Spleen (tissue), 11 donors: Measurements from ENCODE around the gene ACP6. TPM values are rescaled to one million over a fixed set of nuclear protein-coding genes. Genes with fewer than 3 reads are reported as not detected.

Experiments
- DNase-seq: peaks from one replicate; pipeline ENCODE4 v3.0.0-alpha.2; 2020
- H3K27ac ChIP-seq, 8 donors: fragments of 200-600 bp; sonication (generic) in 7 of 8; 1 replicate in 4 of 8; 2 replicates in 4 of 8; pipeline versions ENCODE4 v1.5.0 to v1.8.0; 2016 to 2021; ENCODE audit warnings: inconsistent platforms in 4 of 8, mild to moderate bottlenecking in 4 of 8, moderate library complexity in 1 of 8
- H3K27me3 ChIP-seq, 7 donors: fragments of 200-600 bp; sonication (generic) in 6 of 7; replicated peaks in 1 of 7; 1 replicate in 4 of 7; 2 replicates in 3 of 7; pipeline versions ENCODE4 v1.5.0 to v1.8.0; 2016 to 2021; ENCODE audit warnings: inconsistent platforms in 3 of 7, mild to moderate bottlenecking in 1 of 7
- H3K36me3 ChIP-seq, 6 donors: fragments of 200-600 bp; sonication (generic) in 5 of 6; 1 replicate in 4 of 6; 2 replicates in 2 of 6; pipeline versions ENCODE4 v1.5.0 to v1.8.0; 2016 to 2021; ENCODE audit warnings: inconsistent platforms in 2 of 6
- H3K4me1 ChIP-seq, 6 donors: fragments of 200-600 bp; sonication (generic) in 5 of 6; 1 replicate in 3 of 6; 2 replicates in 3 of 6; pipeline versions ENCODE4 v1.5.0 to v1.8.0; 2016 to 2021; ENCODE audit warnings: inconsistent platforms in 3 of 6
- H3K4me3 ChIP-seq, 8 donors: fragments of 200-600 bp; sonication (generic) in 7 of 8; 1 replicate in 4 of 8; 2 replicates in 4 of 8; pipeline versions ENCODE4 v1.5.0 to v1.8.0; 2016 to 2021; ENCODE audit warnings: inconsistent platforms in 4 of 8, mild to moderate bottlenecking in 4 of 8, moderate library complexity in 2 of 8
- H3K9me3 ChIP-seq, 8 donors: fragments of 200-600 bp; sonication (generic) in 7 of 8; 1 replicate in 4 of 8; 2 replicates in 4 of 8; pipeline versions ENCODE4 v1.5.0 to v1.8.0; 2016 to 2021; ENCODE audit warnings: inconsistent platforms in 4 of 8
- POLR2A ChIP-seq, 3 donors: fragments of 450-650 bp; IDR thresholded peaks; one replicate each; pipeline ENCODE4 v1.5.1; 2017; ENCODE audit warnings: antibody characterized with exemption in 3 of 3, mild to moderate bottlenecking in 1 of 3
- POLR2AphosphoS5 ChIP-seq, 3 donors: sonication (generic); formaldehyde crosslinking; IDR thresholded peaks; one replicate each; pipeline ENCODE4 v1.5.1; 2017; ENCODE audit warnings: antibody characterized with exemption in 3 of 3
- WGBS, 5 donors: extraction: QIAGEN DNeasy Blood & Tissue Kit in 3 of 5; methylation state at CpG; one replicate each; pipeline versions ENCODE4 v1.1.5 to v1.1.7; 2013 to 2018; 5-methylcytosine and 5-hydroxymethylcytosine counted together
- intact Hi-C: fragments of 100-400 bp; cut with DNase I; formaldehyde crosslinking; loops from one replicate; pipeline ENCODE4 v1.15.0; 2023; ENCODE audit warnings: low total_unique reads
- polyA plus RNA-seq, 3 donors: library from polyadenylated mRNA; stranded (reverse); fragments of 200-250 nt; gene quantifications; one replicate each; pipeline ENCODE4 v1.2.1, GENCODE V29; 2013
- total RNA-seq, 7 donors: library from RNA; depleted of rRNA in 3 of 7; stranded (reverse); fragments of >200 nt in 3 of 7; fragmentation: NEBNext Ultra II Directional in 4 of 7; extraction: Animal tissue kit (Norgen Biotek cat#: 25700) in 4 of 7; gene quantifications; one replicate each; pipeline versions ENCODE4 v1.1.0 to v1.2.1, GENCODE V29; 2016 to 2021
- TF ChIP-seq, protein P1 (sequence below), 11 experiments: fragments of 200-600 bp in 7 of 11; fragments of 450-650 bp in 4 of 11; sonication (generic) in 4 of 11; IDR thresholded peaks in 8 of 11; conservative IDR thresholded peaks in 3 of 11; 1 replicate in 7 of 11; 2 replicates in 4 of 11; pipeline versions ENCODE4 v1.4.0 to v1.8.0; 2016 to 2021; ENCODE audit warnings: antibody characterized with exemption in 11 of 11, inconsistent platforms in 4 of 11, mild to moderate bottlenecking in 1 of 11
- donor health status: healthy with polysubstance abuse.
- donor health status: DM: no; HTN: no; CAD: no; lungs with moderate emphysema.
- donor health status: DM: no; HTN: no; CAD: no.
- donor health status: Bipolar disorder and iron deficiency.
- donor health status: healthy.
- donor health status: DM: no; HTN: no; CAD: no.
- donor health status: DM: yes; HTN: yes; CAD: no.

ACP6 gene
- total and polyA plus RNA-seq, 10 donors, result 7.1 to 18.8 (median 9.3) TPM

DNA sequence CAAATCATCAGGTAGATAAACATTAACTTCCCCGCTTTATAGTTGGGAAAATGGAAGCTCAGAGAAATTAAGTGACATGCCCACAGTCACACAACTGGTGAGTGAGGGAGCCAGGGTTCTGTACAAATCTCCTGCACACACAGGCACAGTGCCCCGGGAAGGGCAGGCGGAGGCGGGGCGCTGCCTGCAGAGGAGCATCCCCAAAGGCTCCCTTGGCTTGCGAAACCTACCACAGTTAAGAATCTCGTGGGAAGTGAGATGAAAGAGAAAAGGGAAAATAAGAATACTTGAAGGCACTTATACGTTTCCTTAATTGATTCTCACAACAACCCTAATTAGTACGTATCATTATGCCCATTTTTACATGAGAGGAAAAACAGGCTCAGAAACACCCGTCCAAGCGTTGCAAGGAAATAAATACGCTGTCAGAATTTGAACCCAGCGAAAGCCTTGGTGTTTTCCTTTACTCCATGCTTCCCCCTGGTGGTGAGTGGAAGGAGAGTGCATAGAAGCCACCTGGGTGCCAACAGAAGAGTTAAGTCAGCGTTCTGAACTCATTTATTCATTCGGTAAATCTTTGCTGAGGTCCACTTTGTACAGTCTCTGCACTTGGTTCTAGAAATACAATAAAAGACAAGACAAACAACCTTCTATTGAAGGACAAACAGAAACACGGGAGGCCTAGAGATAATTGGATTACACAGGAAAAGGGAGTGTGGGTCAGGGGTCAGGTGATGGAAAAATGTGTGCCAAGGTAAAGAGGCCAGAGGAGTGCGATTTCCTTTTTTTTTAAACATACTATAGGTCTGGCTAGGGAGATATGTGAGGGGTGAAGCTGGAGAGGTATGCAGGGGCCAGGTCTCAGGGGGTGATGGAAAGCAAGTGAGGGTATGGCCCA lies 28.4 kb downstream of the ACP6 start:
- TF ChIP-seq POLR2A (IDR thresholded peaks at IDR 0.05), result no peak
- TF ChIP-seq, protein P1, sequence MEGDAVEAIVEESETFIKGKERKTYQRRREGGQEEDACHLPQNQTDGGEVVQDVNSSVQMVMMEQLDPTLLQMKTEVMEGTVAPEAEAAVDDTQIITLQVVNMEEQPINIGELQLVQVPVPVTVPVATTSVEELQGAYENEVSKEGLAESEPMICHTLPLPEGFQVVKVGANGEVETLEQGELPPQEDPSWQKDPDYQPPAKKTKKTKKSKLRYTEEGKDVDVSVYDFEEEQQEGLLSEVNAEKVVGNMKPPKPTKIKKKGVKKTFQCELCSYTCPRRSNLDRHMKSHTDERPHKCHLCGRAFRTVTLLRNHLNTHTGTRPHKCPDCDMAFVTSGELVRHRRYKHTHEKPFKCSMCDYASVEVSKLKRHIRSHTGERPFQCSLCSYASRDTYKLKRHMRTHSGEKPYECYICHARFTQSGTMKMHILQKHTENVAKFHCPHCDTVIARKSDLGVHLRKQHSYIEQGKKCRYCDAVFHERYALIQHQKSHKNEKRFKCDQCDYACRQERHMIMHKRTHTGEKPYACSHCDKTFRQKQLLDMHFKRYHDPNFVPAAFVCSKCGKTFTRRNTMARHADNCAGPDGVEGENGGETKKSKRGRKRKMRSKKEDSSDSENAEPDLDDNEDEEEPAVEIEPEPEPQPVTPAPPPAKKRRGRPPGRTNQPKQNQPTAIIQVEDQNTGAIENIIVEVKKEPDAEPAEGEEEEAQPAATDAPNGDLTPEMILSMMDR (IDR thresholded peaks at IDR 0.05 in 8 of 11, conservative IDR thresholded peaks at IDR 0.05 in 3 of 11), result peak; percentile 53 to 89 (median 78)
- Histone ChIP-seq H3K9me3 (no peaks in the 10 kb centered on the region), H3K36me3 (peaks cover 0 to 35% (median 4%) of the 10 kb centered on the region in 6 donors), H3K4me1 (peaks cover 0 to 42% (median 18%) of the 10 kb centered on the region in 6 donors), H3K27ac (peak overlapping the region in 1 of 8 donors; percentile 46), H3K27me3 (no peaks in the 10 kb centered on the region), H3K4me3 (no peak overlapping the region)
- no peak for DNase-seq
- 65 to 78% (median 68%) methylated on average over 17 of the region's 17 CpGs for WGBS, 5 donors
- intact Hi-C loops, result no loop called here

DNA sequence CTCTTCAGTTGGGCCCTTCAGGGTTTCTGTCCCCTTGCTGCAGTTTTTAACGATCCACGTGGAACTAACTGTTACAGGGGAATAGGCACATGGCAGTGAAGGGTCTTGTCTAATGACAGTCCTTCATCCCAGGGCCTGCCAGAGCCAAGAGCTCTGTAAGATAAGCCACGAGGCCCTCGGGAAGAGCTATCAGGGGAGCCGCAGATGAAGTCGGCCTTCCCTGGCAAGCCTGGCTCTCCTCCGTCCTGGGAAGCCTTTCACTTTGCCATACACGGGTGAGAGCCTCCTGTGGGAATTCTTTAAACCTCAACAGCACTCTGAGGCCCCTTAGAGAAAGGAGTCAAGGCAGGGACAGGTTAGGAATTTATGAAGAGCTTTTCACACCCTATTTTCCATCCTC lies 29.0 kb downstream of the ACP6 start:
- WGBS, 5 donors, result 87 to 92% (median 92%) methylated on average over 8 of the region's 8 CpGs
- H3K36me3 ChIP-seq, result peaks cover 0 to 34% (median 4%) of the 10 kb centered on the region in 6 donors
- intact Hi-C loops, result no loop called here

DNA sequence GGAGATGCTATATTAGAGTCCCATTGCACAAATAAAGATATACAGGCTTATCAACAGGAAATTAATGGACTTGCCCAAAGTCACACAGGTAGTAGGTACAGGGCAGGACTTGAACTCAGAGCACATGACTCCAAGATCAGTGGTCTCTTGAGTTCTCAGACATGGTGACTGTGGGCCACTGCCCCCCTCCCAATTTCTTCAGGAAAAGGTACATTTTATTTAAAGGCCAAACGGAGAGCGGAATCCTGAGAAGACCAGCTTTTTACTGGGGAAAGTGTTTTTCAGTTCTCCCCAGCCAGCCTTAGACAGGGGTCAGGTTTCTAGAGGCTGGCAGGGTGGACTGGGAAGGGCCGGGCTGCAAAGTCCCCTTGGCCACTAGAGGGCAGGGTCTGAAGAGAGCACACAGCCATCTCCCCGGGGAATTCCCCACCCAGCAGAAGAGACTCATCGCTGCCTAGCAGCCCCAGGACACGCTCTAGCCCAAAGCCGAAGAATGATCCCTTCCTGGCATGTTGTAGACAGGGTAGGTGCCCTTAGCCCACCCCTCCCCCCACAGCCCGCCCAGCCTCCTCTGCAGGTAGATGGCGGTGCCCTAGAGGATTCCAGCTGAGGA lies 29.7 kb downstream of the ACP6 start:
- Histone ChIP-seq H3K4me1 (peaks cover 0 to 38% (median 12%) of the 10 kb centered on the region in 6 donors), H3K36me3 (peaks cover 0 to 32% (median 4%) of the 10 kb centered on the region in 6 donors), H3K27me3 (no peaks in the 10 kb centered on the region), H3K27ac (peak overlapping the region in 1 of 8 donors; percentile 46), H3K9me3 (no peaks in the 10 kb centered on the region), H3K4me3 (peak overlapping the region in 1 of 8 donors; percentile 15)
- 44 to 80% (median 45%) methylated on average over 4 to 9 of the region's 9 CpGs for WGBS, 5 donors
- TF ChIP-seq, protein P1 (IDR thresholded peaks at IDR 0.05 in 8 of 11, conservative IDR thresholded peaks at IDR 0.05 in 3 of 11), result peak; percentile 54 to 93 (median 81)
- TF ChIP-seq POLR2A (IDR thresholded peaks at IDR 0.05) (no peak), POLR2AphosphoS5 (IDR thresholded peaks at IDR 0.05) (peak in 1 of 3 donors; percentile 22)
- DNase-seq, result peak; percentile 89
- intact Hi-C loops, result no loop called here

More for the DNA sequence above, 29.0 kb downstream of the ACP6 start:
- peaks cover 0 to 38% (median 13%) of the 10 kb centered on the region in 6 donors for H3K4me1 ChIP-seq
- peak overlapping the region in 1 of 8 donors; percentile 46 for H3K27ac ChIP-seq
- TF ChIP-seq POLR2A (IDR thresholded peaks at IDR 0.05) (no peak), POLR2AphosphoS5 (IDR thresholded peaks at IDR 0.05) (no peak)
- TF ChIP-seq, protein P1 (IDR thresholded peaks at IDR 0.05 in 8 of 11, conservative IDR thresholded peaks at IDR 0.05 in 3 of 11), result no peak
- H3K27me3 ChIP-seq, result no peaks in the 10 kb centered on the region
- H3K9me3 ChIP-seq, result no peaks in the 10 kb centered on the region
- DNase-seq, result no peak
- no peak overlapping the region for H3K4me3 ChIP-seq

DNA sequence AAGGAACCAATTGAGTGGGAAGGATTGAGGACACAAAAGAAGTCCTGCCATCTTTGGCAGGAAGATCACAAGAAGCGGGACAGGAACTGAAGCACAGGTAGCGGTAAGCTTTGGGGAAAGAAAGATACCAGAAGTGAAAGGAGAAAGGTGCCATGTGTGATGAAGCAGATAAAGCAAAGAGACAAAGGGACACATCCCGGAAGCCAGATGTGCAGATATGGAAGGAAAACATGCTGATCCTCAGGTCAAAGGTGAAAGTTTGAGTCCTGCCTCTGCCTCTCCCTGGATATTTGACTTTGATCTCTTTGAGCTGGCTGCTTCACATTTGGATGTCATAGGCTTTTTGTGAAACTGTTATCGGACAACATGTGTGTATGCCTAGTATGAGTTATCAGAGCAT lies 34.0 kb downstream of the ACP6 start:
- TF ChIP-seq POLR2A (IDR thresholded peaks at IDR 0.05), result no peak
- TF ChIP-seq, protein P1 (IDR thresholded peaks at IDR 0.05 in 8 of 11, conservative IDR thresholded peaks at IDR 0.05 in 3 of 11), result no peak
- no peak for TF ChIP-seq POLR2AphosphoS5 (IDR thresholded peaks at IDR 0.05)
- WGBS, 5 donors, result 92 to 98% (median 95%) methylated on average over 4 of the region's 4 CpGs
- peaks cover 0 to 29% (median 8%) of the 10 kb centered on the region in 6 donors for H3K4me1 ChIP-seq
- H3K4me3 ChIP-seq, result no peak overlapping the region
- no peaks in the 10 kb centered on the region for H3K27me3 ChIP-seq
- intact Hi-C loops, result loop anchor here (10.0 kb wide), 1 partner anchor 258 kb away; no protein-coding TSS in a partner anchor
- H3K9me3 ChIP-seq, result no peaks in the 10 kb centered on the region
- H3K36me3 ChIP-seq, result peaks cover 0 to 14% (median 0%) of the 10 kb centered on the region in 6 donors
- DNase-seq, result no peak
- peak overlapping the region in 2 of 8 donors; percentile 79 for H3K27ac ChIP-seq
